GM19463 (cell line): ENCODE data around the gene MIOX.
"Not testable (repeated sequence)": the region's sequence is repeated elsewhere in the genome, so short reads cannot be mapped to it uniquely, and the experiment has no call there.

Experiments
- ATAC-seq: cut with Tn5 transposase; IDR thresholded peaks from one replicate; pipeline ENCODE4 v1.9.1; 2021; ENCODE audit warnings: mild to moderate bottlenecking, moderate library complexity; ENCODE audit not compliant: unreplicated experiment

The MIOX gene

GRCh38 chr22:50516068-50516467, 29.4 kb downstream of the MIOX start:
- ATAC-seq: no peak

GRCh38 chr22:50516891-50517290, 30.2 kb downstream of the MIOX start:
- no peak for ATAC-seq

DNA sequence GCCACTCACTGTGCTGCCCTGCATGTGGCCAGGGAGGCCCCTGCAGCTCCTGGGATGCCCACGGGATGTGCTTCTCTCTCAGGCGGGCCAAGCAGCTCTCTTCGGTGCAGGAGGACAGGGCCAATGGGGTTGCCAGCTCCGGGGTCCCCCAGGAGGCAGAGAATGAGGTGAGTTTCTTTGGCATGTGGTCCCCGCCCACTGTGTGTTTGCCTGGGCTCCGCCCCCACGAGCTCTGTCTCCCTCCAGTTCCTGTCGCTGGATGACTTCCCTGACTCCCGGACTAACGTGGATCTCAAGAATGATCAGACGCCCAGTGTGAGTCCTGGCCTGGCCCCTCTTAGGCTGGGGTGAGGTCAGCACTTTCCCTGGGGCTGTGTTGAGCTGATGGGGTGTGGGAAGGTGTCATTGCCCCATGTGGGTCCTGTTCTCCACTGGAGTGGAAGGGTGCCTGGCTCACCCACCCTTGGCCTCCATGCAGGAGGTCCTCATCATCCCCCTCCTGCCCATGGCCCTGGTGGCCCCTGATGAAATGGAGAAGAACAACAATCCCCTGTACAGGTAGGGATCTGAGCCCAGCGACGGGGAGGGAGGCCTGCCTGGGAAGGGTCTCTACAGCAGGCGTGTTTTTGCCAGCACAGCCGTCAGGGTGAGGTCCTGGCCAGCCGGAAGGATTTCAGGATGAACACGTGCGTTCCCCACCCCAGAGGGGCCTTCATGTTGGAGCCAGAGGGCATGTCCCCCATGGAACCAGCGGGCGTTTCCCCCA, 31.0 kb downstream of the MIOX start:
- ATAC-seq: no peak

- no peak for ATAC-seq
Observed at GRCh38 chr22:50518606-50519005, 31.9 kb downstream of the MIOX start.

DNA sequence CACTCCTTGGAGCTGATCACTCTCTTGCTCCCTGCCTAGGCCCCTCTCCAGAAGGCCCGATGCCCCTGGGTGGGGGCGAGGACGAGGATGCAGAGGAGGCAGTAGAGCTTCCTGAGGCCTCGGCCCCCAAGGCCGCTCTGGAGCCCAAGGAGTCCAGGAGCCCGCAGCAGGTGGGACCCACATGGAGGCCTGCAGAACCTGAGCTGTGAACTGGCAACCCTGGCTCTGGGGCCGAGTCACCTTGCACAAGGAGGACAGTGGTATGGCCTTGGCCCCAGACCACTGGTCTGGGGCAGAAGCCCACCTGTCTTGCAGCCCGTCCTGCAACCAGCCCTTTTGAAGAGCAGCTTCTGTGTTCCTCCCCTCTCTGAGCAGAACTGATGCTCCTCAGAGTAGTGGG, 32.5 kb downstream of the MIOX start:
- ATAC-seq: no peak

- not testable (repeated sequence) for ATAC-seq
Observed at GRCh38 chr22:50520184-50520583, 33.5 kb downstream of the MIOX start.

- ATAC-seq: no peak
Observed at GRCh38 chr22:50520826-50521453, 34.3 kb downstream of the MIOX start.

DNA sequence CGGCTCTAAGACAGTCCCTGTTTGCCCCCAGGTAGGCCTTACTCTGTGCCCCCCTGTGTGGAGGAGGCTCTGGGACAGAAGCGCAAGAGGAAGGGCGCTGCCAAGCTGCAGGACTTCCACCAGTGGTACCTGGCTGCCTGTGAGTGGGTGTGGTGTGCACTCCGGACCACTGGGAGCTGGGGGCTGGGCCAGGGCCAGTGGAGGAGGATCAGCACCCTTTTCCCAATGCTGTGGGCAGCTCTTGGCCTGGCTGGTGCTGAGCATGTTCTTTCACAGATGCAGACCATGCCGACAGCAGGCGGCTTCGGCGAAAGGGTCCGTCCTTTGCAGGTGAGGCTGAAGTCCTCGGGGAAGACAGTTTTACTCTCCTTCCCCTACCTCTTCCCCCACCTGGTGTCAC, 35.1 kb downstream of the MIOX start:
- ATAC-seq: no peak

DNA sequence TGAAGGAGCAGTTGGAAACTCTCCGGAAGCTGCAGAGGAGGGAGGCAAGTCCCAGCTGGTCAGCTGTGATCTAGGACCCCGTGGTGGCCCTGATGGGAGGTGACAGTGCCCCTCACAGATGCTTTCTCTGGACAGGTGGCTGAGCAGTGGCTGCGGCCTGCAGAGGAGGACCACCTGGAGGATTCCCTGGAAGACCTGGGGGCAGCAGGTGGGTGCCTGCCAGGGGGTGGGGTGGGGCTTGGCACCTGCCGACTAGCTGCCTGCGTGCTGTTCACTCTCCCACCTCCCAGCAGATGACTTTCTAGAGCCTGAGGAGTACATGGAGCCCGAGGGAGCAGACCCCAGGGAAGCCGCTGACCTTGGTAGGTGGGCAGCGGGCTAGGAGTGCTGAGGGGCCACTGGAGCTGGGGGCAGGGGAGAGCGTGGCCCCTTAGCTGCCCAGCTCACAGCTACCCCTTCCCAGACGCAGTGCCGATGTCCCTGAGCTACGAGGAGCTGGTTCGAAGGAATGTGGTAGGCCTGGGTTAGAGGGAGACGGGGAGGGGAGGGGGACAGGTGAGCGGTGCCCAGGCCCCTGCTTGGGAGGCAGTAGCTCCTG, 35.6 kb downstream of the MIOX start:
- ATAC-seq: no peak

GRCh38 chr22:50522806-50523438, 36.3 kb downstream of the MIOX start:
- ATAC-seq: no peak

- no peak for ATAC-seq
Observed at GRCh38 chr22:50523458-50523805, 36.8 kb downstream of the MIOX start.

- no peak for ATAC-seq
Observed at GRCh38 chr22:50523806-50524675, 37.4 kb downstream of the MIOX start.

GRCh38 chr22:50524676-50525103, 38.0 kb downstream of the MIOX start:
- ATAC-seq: no peak

- peak; percentile 42 for ATAC-seq
Observed at GRCh38 chr22:50525104-50525857, 38.6 kb downstream of the MIOX start, which contains the start of gene SCO2. SCO2 (minus strand) TSS chr22:50525598; CDS start chr22:50524411, 1,187 bp downstream.

GRCh38 chr22:50525858-50526107, 39.1 kb downstream of the MIOX start:
- peak; percentile 8 for ATAC-seq

DNA sequence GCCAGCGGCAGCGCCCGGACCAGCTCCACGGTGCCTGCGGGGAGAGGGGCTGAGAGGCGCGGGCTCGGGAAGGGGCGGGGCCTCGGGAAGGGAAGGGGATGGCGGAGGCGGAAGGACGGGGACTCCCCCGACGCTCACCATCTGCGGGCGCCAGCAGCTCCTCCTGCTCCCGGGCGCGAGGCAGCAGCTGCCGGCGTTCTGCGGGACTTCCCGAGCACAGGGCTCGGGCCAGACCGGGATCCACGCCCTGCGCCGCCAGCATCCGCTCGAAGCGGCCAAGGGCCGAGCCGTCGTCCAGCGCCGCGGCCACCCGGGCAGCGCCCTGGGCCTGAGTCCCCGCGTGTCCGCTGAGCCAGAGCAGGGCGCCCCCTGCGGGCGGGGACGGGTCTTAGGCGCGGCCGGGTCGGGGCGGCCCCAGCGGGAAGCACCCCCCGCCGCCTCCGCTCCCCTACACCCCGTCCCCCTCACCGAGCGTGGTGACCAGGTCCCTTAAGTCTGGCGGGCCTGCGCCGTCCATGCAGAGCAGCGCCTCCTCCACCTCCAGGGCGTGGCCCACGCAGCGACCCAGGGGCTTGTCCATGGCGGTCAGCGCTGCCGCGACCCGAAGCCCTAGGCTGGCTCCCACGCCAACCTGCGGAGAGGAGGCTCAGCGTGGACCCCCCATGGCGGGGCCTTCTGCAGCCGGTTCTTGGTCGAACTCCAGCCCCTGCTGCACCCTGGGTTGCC, 39.6 kb downstream of the MIOX start:
- peak; percentile 33 for ATAC-seq

- no peak for ATAC-seq
Observed at GRCh38 chr22:50526834-50527801, 40.5 kb downstream of the MIOX start.

GRCh38 chr22:50527921-50528681, 41.4 kb downstream of the MIOX start:
- ATAC-seq: no peak
